DOHH2 (cell line): ENCODE data around the gene MIF.

Experiments used
- H3F3A ChIP-seq: fragments of 200-600 bp; sonication (generic), shearing (Covaris generic); 2 replicates; pipeline ENCODE4 v1.6.0; 2016; ENCODE audit warnings: antibody characterized with exemption, mild to moderate bottlenecking; ENCODE audit not compliant: control insufficient read depth, insufficient read depth
- H3K27ac ChIP-seq: fragments of 200-600 bp; sonication (generic); 2 replicates; pipeline ENCODE4 v1.5.1; 2014; ENCODE audit warnings: low read depth, mild to moderate bottlenecking, low read length, moderate library complexity
- H3K27me3 ChIP-seq: fragments of 200-600 bp; sonication (generic); 2 replicates; pipeline ENCODE4 v1.6.1; 2014; ENCODE audit warnings: mild to moderate bottlenecking, low read length, mixed read lengths; ENCODE audit not compliant: control insufficient read depth
- H3K36me3 ChIP-seq: fragments of 200-600 bp; sonication (generic); 2 replicates; pipeline ENCODE4 v1.6.1; 2014; ENCODE audit warnings: mild to moderate bottlenecking, low read length, moderate library complexity, mixed read lengths; ENCODE audit not compliant: control insufficient read depth
- H3K4me1 ChIP-seq: fragments of 200-600 bp; sonication (generic); 2 replicates; pipeline ENCODE4 v1.6.1; 2014; ENCODE audit warnings: mild to moderate bottlenecking, low read length, mixed read lengths; ENCODE audit not compliant: control insufficient read depth
- H3K4me2 ChIP-seq: fragments of 200-600 bp; sonication (generic); 2 replicates; pipeline ENCODE4 v1.6.0; 2014; ENCODE audit warnings: mild to moderate bottlenecking, low read length, moderate library complexity
- H3K4me3 ChIP-seq: fragments of 200-600 bp; sonication (generic); 2 replicates; pipeline ENCODE4 v1.5.1; 2014; ENCODE audit warnings: mild to moderate bottlenecking, low read length, mixed read lengths
- H3K79me2 ChIP-seq: fragments of 200-600 bp; sonication (generic); 2 replicates; pipeline ENCODE4 v1.6.1; 2014; ENCODE audit warnings: mild to moderate bottlenecking, low read length, mixed read lengths; ENCODE audit not compliant: control insufficient read depth
- H3K9me2 ChIP-seq: fragments of 200-600 bp; sonication (generic); replicated peaks from 2 replicates; pipeline ENCODE4 v1.6.1; 2014; ENCODE audit warnings: mild to moderate bottlenecking, low read length, mixed read lengths; ENCODE audit not compliant: control insufficient read depth
- H3K9me3 ChIP-seq: fragments of 200-600 bp; sonication (generic); 2 replicates; pipeline ENCODE4 v1.6.1; 2014; ENCODE audit warnings: antibody characterized with exemption, low read length, mixed read lengths; ENCODE audit not compliant: control insufficient read depth, insufficient read depth
- H4K20me1 ChIP-seq: fragments of 200-600 bp; sonication (generic); 2 replicates; pipeline ENCODE4 v1.6.0; 2014; ENCODE audit warnings: low read depth, mild to moderate bottlenecking, antibody characterized with exemption, low read length, moderate library complexity; ENCODE audit not compliant: control insufficient read depth, insufficient read depth
- EZH2phosphoT487 ChIP-seq: fragments of 200-600 bp; sonication (generic); IDR thresholded peaks from 2 replicates; pipeline ENCODE4 v1.6.1; 2017; ENCODE audit warnings: borderline replicate concordance, mild to moderate bottlenecking, antibody characterized with exemption, low read length, moderate library complexity, mixed read lengths
- TF ChIP-seq, protein P1 (sequence below): fragments of 200-600 bp; sonication (generic); IDR thresholded peaks from one replicate; pipeline ENCODE4 v1.5.1; 2014; ENCODE audit warnings: antibody characterized with exemption, mild to moderate bottlenecking, low read depth, low read length; ENCODE audit not compliant: poor library complexity, severe bottlenecking

MIF gene

DNA sequence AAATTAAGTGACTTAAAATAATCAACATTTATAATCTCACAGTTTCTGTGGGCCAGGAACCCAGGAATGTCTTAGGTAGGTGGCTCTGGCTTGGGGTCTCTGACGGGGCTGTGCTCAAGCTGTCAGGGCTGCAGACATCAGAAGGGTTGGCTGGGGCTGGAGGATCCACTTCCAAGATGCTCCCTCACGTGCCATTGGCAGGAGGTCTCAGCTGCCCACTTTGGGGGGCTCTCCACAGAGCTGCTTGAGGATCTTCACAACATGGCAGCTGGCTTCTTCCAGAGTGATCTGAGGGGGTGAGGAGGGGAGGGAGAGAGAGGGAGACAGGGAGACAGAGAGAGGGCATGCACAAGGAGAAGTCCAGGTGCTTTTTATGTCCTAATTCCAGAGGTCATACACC is 18.4 kb upstream of the MIF start:
- Histone ChIP-seq H3K27ac (no peak overlapping the region), H4K20me1 (no peaks in the 10 kb centered on the region), H3K4me3 (no peak overlapping the region), H3K4me1 (peaks cover 14% of the 10 kb centered on the region), H3K9me3 (no peaks in the 10 kb centered on the region), H3F3A (no peaks in the 10 kb centered on the region), H3K27me3 (no peaks in the 10 kb centered on the region), H3K36me3 (no peaks in the 10 kb centered on the region), H3K9me2 (no peaks in the 10 kb centered on the region), H3K4me2 (no peak overlapping the region), H3K79me2 (no peaks in the 10 kb centered on the region)
- TF ChIP-seq EZH2phosphoT487, result no peak
- TF ChIP-seq, protein P1, sequence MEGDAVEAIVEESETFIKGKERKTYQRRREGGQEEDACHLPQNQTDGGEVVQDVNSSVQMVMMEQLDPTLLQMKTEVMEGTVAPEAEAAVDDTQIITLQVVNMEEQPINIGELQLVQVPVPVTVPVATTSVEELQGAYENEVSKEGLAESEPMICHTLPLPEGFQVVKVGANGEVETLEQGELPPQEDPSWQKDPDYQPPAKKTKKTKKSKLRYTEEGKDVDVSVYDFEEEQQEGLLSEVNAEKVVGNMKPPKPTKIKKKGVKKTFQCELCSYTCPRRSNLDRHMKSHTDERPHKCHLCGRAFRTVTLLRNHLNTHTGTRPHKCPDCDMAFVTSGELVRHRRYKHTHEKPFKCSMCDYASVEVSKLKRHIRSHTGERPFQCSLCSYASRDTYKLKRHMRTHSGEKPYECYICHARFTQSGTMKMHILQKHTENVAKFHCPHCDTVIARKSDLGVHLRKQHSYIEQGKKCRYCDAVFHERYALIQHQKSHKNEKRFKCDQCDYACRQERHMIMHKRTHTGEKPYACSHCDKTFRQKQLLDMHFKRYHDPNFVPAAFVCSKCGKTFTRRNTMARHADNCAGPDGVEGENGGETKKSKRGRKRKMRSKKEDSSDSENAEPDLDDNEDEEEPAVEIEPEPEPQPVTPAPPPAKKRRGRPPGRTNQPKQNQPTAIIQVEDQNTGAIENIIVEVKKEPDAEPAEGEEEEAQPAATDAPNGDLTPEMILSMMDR, result no peak

DNA sequence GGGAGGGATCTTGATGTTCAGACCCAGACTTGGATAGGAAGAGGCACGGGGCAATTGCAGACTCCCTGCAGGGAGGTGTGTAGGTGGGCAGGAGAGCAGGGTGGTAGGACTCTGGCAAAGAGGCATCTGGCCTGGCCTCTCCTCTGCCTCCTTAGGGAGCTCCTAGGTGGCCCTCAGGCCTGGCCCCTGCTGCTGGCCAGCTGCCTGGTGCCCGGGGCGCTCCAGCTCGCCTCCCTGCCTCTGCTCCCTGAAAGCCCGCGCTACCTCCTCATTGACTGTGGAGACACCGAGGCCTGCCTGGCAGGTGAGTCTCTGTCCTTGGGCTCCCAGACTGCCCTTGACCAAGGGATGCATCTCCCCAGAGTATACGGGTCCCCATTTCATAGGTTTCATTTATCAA is 16.6 kb upstream of the MIF start:
- peaks cover 14% of the 10 kb centered on the region for H3K4me1 ChIP-seq
- no peaks in the 10 kb centered on the region for H3K36me3 ChIP-seq
- no peak for TF ChIP-seq EZH2phosphoT487
- TF ChIP-seq, protein P1, result no peak
- no peaks in the 10 kb centered on the region for H3K9me2 ChIP-seq
- no peaks in the 10 kb centered on the region for H3K27me3 ChIP-seq
- H3K9me3 ChIP-seq, result no peaks in the 10 kb centered on the region
- H3K79me2 ChIP-seq, result no peaks in the 10 kb centered on the region
- H3K4me3 ChIP-seq, result no peak overlapping the region
- H3K27ac ChIP-seq, result no peak overlapping the region
- no peak overlapping the region for H3K4me2 ChIP-seq
- no peaks in the 10 kb centered on the region for H4K20me1 ChIP-seq
- H3F3A ChIP-seq, result no peaks in the 10 kb centered on the region

DNA sequence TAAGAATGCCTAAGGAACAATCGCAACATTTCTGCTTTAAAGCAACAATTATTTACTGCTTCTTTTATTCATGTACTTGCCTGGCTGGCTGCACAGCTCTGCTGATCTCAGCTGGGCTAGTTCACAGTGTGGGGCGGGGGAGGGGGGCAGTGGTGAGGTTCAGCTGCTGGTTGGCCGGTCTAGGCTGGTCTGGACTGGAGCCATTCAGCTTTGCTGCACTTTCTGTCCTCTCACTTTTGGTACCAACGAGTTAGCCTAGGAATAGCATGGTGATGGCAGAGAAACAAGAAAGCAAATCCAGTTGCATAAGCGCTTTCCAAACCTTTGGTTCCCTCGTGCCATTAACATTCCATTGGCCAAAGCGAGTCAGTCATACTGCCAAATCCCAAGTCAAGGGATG is 16.0 kb upstream of the MIF start:
- Histone ChIP-seq H3K9me2 (no peaks in the 10 kb centered on the region), H3K36me3 (no peaks in the 10 kb centered on the region), H3K4me3 (no peak overlapping the region), H3K4me1 (peaks cover 14% of the 10 kb centered on the region), H3K27ac (no peak overlapping the region), H3K9me3 (no peaks in the 10 kb centered on the region), H3F3A (no peaks in the 10 kb centered on the region), H3K4me2 (no peak overlapping the region), H3K79me2 (no peaks in the 10 kb centered on the region), H4K20me1 (no peaks in the 10 kb centered on the region), H3K27me3 (no peaks in the 10 kb centered on the region)
- TF ChIP-seq, protein P1, result no peak
- no peak for TF ChIP-seq EZH2phosphoT487

DNA sequence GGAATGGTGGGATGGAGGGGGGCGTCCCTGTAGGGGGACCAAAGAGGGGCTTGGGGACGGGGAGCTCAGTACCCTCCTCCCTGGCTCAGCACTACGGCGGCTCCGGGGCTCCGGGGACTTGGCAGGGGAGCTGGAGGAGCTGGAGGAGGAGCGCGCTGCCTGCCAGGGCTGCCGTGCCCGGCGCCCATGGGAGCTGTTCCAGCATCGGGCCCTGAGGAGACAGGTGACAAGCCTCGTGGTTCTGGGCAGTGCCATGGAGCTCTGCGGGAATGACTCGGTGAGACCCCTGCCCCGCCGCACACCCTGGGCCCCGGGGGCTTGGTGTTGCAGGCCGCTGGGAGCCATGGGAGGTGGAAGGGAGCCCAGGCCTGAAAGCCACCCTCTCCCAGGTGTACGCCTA is 11.8 kb upstream of the MIF start:
- H3K27me3 ChIP-seq, result no peaks in the 10 kb centered on the region
- H3K36me3 ChIP-seq, result no peaks in the 10 kb centered on the region
- no peak overlapping the region for H3K4me2 ChIP-seq
- no peak overlapping the region for H3K4me3 ChIP-seq
- H3K4me1 ChIP-seq, result no peaks in the 10 kb centered on the region
- TF ChIP-seq, protein P1, result no peak
- TF ChIP-seq EZH2phosphoT487, result no peak
- H3K9me3 ChIP-seq, result no peaks in the 10 kb centered on the region
- H3K79me2 ChIP-seq, result no peaks in the 10 kb centered on the region
- no peaks in the 10 kb centered on the region for H3F3A ChIP-seq
- H3K27ac ChIP-seq, result no peak overlapping the region
- no peaks in the 10 kb centered on the region for H3K9me2 ChIP-seq
- H4K20me1 ChIP-seq, result no peaks in the 10 kb centered on the region
